ENCODE measurements around the gene RIC8B. TPM values are rescaled to one million over a fixed set of nuclear protein-coding genes. Genes with fewer than 3 reads are reported as not detected.
A peak's percentile ranks its signal among the peaks of the same experiment; 100 is the strongest.

Gene RIC8B
- total RNA-seq, 2 donors from 2014 or later = 19.6 to 23.3 TPM

- no peak overlapping the region for H3K4me3 Mint-ChIP-seq
- TF ChIP-seq CTCF (conservative IDR thresholded peaks at IDR 0.05) = no peak
- H3K9me3 Mint-ChIP-seq = no peaks in the 10 kb centered on the region
- H3K27me3 ChIP-seq (ENCODE audit: control insufficient read depth, insufficient read depth, low read length, poor library complexity, severe bottlenecking) = peaks cover 15% of the 10 kb centered on the region
- H3K27me3 Mint-ChIP-seq (ENCODE audit: insufficient read depth) = peaks cover 20% of the 10 kb centered on the region
- no peaks in the 10 kb centered on the region for H3K36me3 ChIP-seq (ENCODE audit: control insufficient read depth, insufficient read depth, low read length)
- peaks cover 15% of the 10 kb centered on the region for H3K4me1 Mint-ChIP-seq
- no peak overlapping the region for H3K9ac ChIP-seq (ENCODE audit: extremely low read depth, low read length, poor library complexity, severe bottlenecking)
- no peak for DNase-seq
- no peaks in the 10 kb centered on the region for H3K9me3 ChIP-seq (ENCODE audit: control insufficient read depth, low read length)
- H3K36me3 Mint-ChIP-seq (ENCODE audit: low read depth) = no peaks in the 10 kb centered on the region
- WGBS, 2 experiments (ENCODE audit: insufficient coverage in 1 of 2, insufficient read length in 1 of 2) = 90 to 92% methylated on average over 5 to 6 of the region's 6 CpGs
- no peak overlapping the region for H3K27ac Mint-ChIP-seq
- peaks cover 3% of the 10 kb centered on the region for H3K4me1 ChIP-seq (ENCODE audit: control insufficient read depth, insufficient read depth, low read length)
- H3K27ac ChIP-seq (ENCODE audit: low read depth, low read length) = no peak overlapping the region
- H3K4me3 ChIP-seq (ENCODE audit: low read length) = no peak overlapping the region
Observed at GRCh38 chr12:106897082-106897481, 122.6 kb downstream of the RIC8B start.

DNA sequence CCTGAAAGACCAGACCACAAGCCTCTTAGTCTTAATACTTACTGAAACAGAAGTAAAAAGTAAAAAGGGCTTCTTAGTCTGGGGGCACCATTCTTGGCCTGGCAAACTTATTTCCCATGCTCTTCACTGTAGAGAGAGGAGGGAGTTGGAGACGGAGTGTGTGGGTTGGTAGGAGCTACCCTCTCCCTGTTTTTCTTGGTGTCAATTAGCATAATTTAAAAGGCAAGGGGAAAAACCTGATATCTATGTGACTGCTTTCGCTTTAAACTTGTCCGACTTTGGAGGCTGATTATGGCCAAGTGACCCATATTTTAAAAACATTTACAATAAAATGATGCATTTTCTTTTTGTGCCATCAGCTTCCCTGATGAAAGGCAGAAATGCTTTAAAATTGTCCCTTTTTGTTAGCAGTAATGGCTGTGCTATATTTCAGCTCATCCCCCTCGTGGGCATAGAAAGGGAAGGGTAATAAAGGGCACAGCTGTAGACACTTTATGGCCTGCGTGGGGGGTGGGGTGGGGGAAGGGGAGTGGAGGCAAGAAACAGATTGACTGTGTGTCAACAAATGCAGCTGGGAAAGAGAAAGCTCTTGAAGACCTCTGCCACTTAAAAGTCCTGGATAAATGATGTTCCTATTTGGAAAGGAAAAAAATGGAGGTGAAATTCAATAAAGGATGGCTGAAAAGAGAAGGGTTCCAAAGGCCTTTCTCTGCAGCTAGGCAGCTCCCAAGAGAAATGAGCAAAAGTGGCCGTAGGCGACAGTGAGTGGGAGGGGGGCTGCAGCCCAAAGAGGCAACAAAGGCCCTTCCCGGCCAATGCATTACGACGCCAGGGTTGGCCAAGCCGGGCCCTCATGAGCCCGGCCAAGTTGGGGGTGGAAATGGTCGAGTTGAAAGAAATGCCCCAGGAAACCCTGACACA lies 123.8 kb downstream of the RIC8B start:
- Histone ChIP-seq H3K9me3 (ENCODE audit: control insufficient read depth, low read length) (no peaks in the 10 kb centered on the region), H3K4me1 (ENCODE audit: control insufficient read depth, insufficient read depth, low read length) (no peaks in the 10 kb centered on the region), H3K36me3 (ENCODE audit: control insufficient read depth, insufficient read depth, low read length) (no peaks in the 10 kb centered on the region), H3K4me3 (ENCODE audit: low read length) (no peak overlapping the region), H3K27ac (ENCODE audit: low read depth, low read length) (peak overlapping the region; percentile 92), H3K27me3 (ENCODE audit: control insufficient read depth, insufficient read depth, low read length, poor library complexity, severe bottlenecking) (peaks cover 27% of the 10 kb centered on the region), H3K9ac (ENCODE audit: extremely low read depth, low read length, poor library complexity, severe bottlenecking) (no peak overlapping the region)
- Mint-ChIP-seq H3K9me3 (no peaks in the 10 kb centered on the region), H3K4me1 (peaks cover 13% of the 10 kb centered on the region), H3K27me3 (ENCODE audit: insufficient read depth) (peaks cover 31% of the 10 kb centered on the region), H3K27ac (no peak overlapping the region), H3K36me3 (ENCODE audit: low read depth) (no peaks in the 10 kb centered on the region), H3K4me3 (no peak overlapping the region)
- no peak for DNase-seq
- no peak for TF ChIP-seq CTCF (conservative IDR thresholded peaks at IDR 0.05)
- 60 to 74% methylated on average over 10 to 13 of the region's 13 CpGs for WGBS, 2 experiments (ENCODE audit: insufficient coverage in 1 of 2, insufficient read length in 1 of 2)

GRCh38 chr12:106900554-106900953 lies 126.1 kb downstream of the RIC8B start:
- no peak overlapping the region for H3K27ac ChIP-seq (ENCODE audit: low read depth, low read length)
- Mint-ChIP-seq H3K27me3 (ENCODE audit: insufficient read depth) (peaks cover 39% of the 10 kb centered on the region), H3K4me3 (no peak overlapping the region), H3K4me1 (peaks cover 13% of the 10 kb centered on the region), H3K9me3 (no peaks in the 10 kb centered on the region), H3K27ac (no peak overlapping the region), H3K36me3 (ENCODE audit: low read depth) (no peaks in the 10 kb centered on the region)
- no peak overlapping the region for H3K4me3 ChIP-seq (ENCODE audit: low read length)
- no peaks in the 10 kb centered on the region for H3K9me3 ChIP-seq (ENCODE audit: control insufficient read depth, low read length)
- no peaks in the 10 kb centered on the region for H3K4me1 ChIP-seq (ENCODE audit: control insufficient read depth, insufficient read depth, low read length)
- no peak for TF ChIP-seq CTCF (conservative IDR thresholded peaks at IDR 0.05)
- 67 to 80% methylated on average over 3 to 6 of the region's 6 CpGs for WGBS, 2 experiments (ENCODE audit: insufficient coverage in 1 of 2, insufficient read length in 1 of 2)
- H3K36me3 ChIP-seq (ENCODE audit: control insufficient read depth, insufficient read depth, low read length) = no peaks in the 10 kb centered on the region
- no peak overlapping the region for H3K9ac ChIP-seq (ENCODE audit: extremely low read depth, low read length, poor library complexity, severe bottlenecking)
- DNase-seq = peak; percentile 53
- peaks cover 42% of the 10 kb centered on the region for H3K27me3 ChIP-seq (ENCODE audit: control insufficient read depth, insufficient read depth, low read length, poor library complexity, severe bottlenecking)

Measured in endodermal cell (in vitro differentiated cells).